OCI-LY7 (cell line): ENCODE measurements around the gene OR8K1. TPM values are rescaled to one million over a fixed set of nuclear protein-coding genes. Genes with fewer than 3 reads are reported as not detected.

ENCODE experiments used
- BruUV-seq: library from RNA; stranded (reverse); fragments of 400-500 nt; replicated peaks from 2 replicates; lab custom pipeline; 2021; lab: Mats Ljungman, UMichigan
- CTCF ChIA-PET: fragments of 300-600 bp; sonication (Branson Sonifier 250); formaldehyde crosslinking; loops from one replicate; lab custom pipeline; 2022; ENCODE audit warnings: antibody characterized with exemption; ENCODE audit not compliant: unreplicated experiment; lab: Charles Lee
- POLR2A ChIA-PET: fragments of 300-600 bp; sonication (Branson Sonifier 250); formaldehyde crosslinking; loops from one replicate; lab custom pipeline; 2022; ENCODE audit warnings: antibody characterized with exemption; lab: Charles Lee
- DNase-seq: peaks from one replicate; pipeline ENCODE4 v3.0.0-alpha.2; 2015; ENCODE audit warnings: low spot score
- H2AFZ ChIP-seq: fragments of 200-600 bp; sonication (generic), shearing (Covaris generic); 2 replicates; pipeline ENCODE4 v1.6.1; 2014; ENCODE audit warnings: mild to moderate bottlenecking, antibody characterized with exemption, low read length, moderate library complexity
- H3K27ac ChIP-seq: fragments of 200-600 bp; sonication (generic); 2 replicates; pipeline ENCODE4 v1.5.1; 2014; ENCODE audit warnings: mixed run types, low read depth, mild to moderate bottlenecking, moderate library complexity, low read length, inconsistent platforms; ENCODE audit not compliant: poor library complexity, severe bottlenecking
- H3K36me3 ChIP-seq: fragments of 200-600 bp; sonication (generic); 2 replicates; pipeline ENCODE4 v1.6.1; 2014; ENCODE audit warnings: mild to moderate bottlenecking, antibody characterized with exemption, low read length, moderate library complexity, mixed read lengths; ENCODE audit not compliant: insufficient read depth
- H3K4me1 ChIP-seq: fragments of 200-600 bp; sonication (generic); 2 replicates; pipeline ENCODE4 v1.5.1; 2014; ENCODE audit warnings: mild to moderate bottlenecking, low read length; ENCODE audit not compliant: insufficient read depth, poor library complexity, severe bottlenecking
- H3K4me2 ChIP-seq: fragments of 200-600 bp; sonication (generic); 2 replicates; pipeline ENCODE4 v1.6.1; 2014; ENCODE audit warnings: mild to moderate bottlenecking, low read length
- H3K4me3 ChIP-seq: fragments of 200-600 bp; sonication (generic); 2 replicates; pipeline ENCODE4 v1.5.1; 2014; ENCODE audit warnings: mild to moderate bottlenecking, low read depth, low read length; ENCODE audit not compliant: poor library complexity, severe bottlenecking
- H3K79me2 ChIP-seq: fragments of 200-600 bp; sonication (generic); 2 replicates; pipeline ENCODE4 v1.6.1; 2016; ENCODE audit warnings: low read depth, mild to moderate bottlenecking, low read length, moderate library complexity, mixed read lengths; ENCODE audit not compliant: insufficient read depth
- H3K9me2 ChIP-seq: fragments of 200-600 bp; sonication (generic); 2 replicates; pipeline ENCODE4 v1.6.1; 2016; ENCODE audit warnings: mild to moderate bottlenecking, low read length, mixed read lengths; ENCODE audit not compliant: insufficient read depth
- H3K9me3 ChIP-seq: fragments of 200-600 bp; sonication (generic); 2 replicates; pipeline ENCODE4 v1.6.1; 2014; ENCODE audit warnings: mild to moderate bottlenecking, mixed run types, low read length, mixed read lengths
- H4K20me1 ChIP-seq: fragments of 200-600 bp; sonication (generic); 2 replicates; pipeline ENCODE4 v1.6.1; 2014; ENCODE audit warnings: mild to moderate bottlenecking, antibody characterized with exemption, low read length, moderate library complexity, mixed read lengths; ENCODE audit not compliant: insufficient read depth
- EZH2phosphoT487 ChIP-seq: fragments of 200-600 bp; sonication (generic); IDR thresholded peaks from 2 replicates; pipeline ENCODE4 v1.6.1; 2018; ENCODE audit warnings: low read depth, borderline replicate concordance, mild to moderate bottlenecking, mixed run types, antibody characterized with exemption, low read length, moderate library complexity, mixed read lengths
- intact Hi-C: fragments of 100-400 bp; cut with micrococcal nuclease; formaldehyde crosslinking; loops from one replicate; pipeline ENCODE4 v1.10.0; 2022; ENCODE audit not compliant: unreplicated experiment
- total RNA-seq, 2 experiments: library from RNA; depleted of rRNA in 1 of 2; stranded (reverse); fragments of >200 nt in 1 of 2; shearing (Covaris generic) in 1 of 2; gene quantifications; 2 replicates each; pipeline ENCODE4 v1.2.3, GENCODE V29; 2014 to 2022
- TF ChIP-seq, protein P1 (sequence below): fragments of 200-600 bp; sonication (generic); conservative IDR thresholded peaks from 2 replicates; pipeline ENCODE4 v1.5.1; 2014; ENCODE audit warnings: mild to moderate bottlenecking, antibody characterized with exemption, low read length, moderate library complexity, mixed read lengths

Gene OR8K1
- total RNA-seq, 2 experiments from 2014 or later, result not detected

GRCh38 chr11:56314844-56315243, 31.0 kb upstream of the OR8K1 start, which contains the start of gene OR8K3:
OR8K3 (plus strand) TSS chr11:56315144; CDS start chr11:56318307, 3,163 bp downstream.
- Histone ChIP-seq H3K36me3 (no peaks in the 10 kb centered on the region), H3K4me3 (no peak within 1 kb of the TSS), H3K9me2 (no peaks in the 10 kb centered on the region), H2AFZ (no peak within 1 kb of the TSS), H3K79me2 (no peaks in the 10 kb centered on the region), H3K4me2 (no peak within 1 kb of the TSS), H3K4me1 (no peaks in the 10 kb centered on the region), H3K9me3 (0 out of 2 replicates have a peak, but pooled peaks cover 3% of the 10 kb centered on the region), H3K27ac (no peak within 1 kb of the TSS), H4K20me1 (no peaks in the 10 kb centered on the region)
- intact Hi-C loops, result no loop called here
- DNase-seq, result no peak
- no TSS peak for BruUV-seq
- CTCF ChIA-PET, result no interaction called here
- TF ChIP-seq EZH2phosphoT487, result no peak
- TF ChIP-seq, protein P1, sequence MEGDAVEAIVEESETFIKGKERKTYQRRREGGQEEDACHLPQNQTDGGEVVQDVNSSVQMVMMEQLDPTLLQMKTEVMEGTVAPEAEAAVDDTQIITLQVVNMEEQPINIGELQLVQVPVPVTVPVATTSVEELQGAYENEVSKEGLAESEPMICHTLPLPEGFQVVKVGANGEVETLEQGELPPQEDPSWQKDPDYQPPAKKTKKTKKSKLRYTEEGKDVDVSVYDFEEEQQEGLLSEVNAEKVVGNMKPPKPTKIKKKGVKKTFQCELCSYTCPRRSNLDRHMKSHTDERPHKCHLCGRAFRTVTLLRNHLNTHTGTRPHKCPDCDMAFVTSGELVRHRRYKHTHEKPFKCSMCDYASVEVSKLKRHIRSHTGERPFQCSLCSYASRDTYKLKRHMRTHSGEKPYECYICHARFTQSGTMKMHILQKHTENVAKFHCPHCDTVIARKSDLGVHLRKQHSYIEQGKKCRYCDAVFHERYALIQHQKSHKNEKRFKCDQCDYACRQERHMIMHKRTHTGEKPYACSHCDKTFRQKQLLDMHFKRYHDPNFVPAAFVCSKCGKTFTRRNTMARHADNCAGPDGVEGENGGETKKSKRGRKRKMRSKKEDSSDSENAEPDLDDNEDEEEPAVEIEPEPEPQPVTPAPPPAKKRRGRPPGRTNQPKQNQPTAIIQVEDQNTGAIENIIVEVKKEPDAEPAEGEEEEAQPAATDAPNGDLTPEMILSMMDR, result no peak
- POLR2A ChIA-PET, result no interaction called here

- Histone ChIP-seq H3K27ac (no peak overlapping the region), H3K4me3 (no peak overlapping the region), H3K9me3 (no peaks in the 10 kb centered on the region), H3K9me2 (no peaks in the 10 kb centered on the region), H2AFZ (no peak overlapping the region), H3K79me2 (no peaks in the 10 kb centered on the region), H3K4me2 (no peak overlapping the region), H3K4me1 (no peaks in the 10 kb centered on the region), H3K36me3 (no peaks in the 10 kb centered on the region), H4K20me1 (no peaks in the 10 kb centered on the region)
- ChIA-PET POLR2A (no interaction called here), CTCF (no interaction called here)
- TF ChIP-seq, protein P1, result no peak
- TF ChIP-seq EZH2phosphoT487, result no peak
- DNase-seq, result no peak
- intact Hi-C loops, result no loop called here
- BruUV-seq, result no TSS peak
Observed at GRCh38 chr11:56331861-56332491, 13.9 kb upstream of the OR8K1 start.

DNA sequence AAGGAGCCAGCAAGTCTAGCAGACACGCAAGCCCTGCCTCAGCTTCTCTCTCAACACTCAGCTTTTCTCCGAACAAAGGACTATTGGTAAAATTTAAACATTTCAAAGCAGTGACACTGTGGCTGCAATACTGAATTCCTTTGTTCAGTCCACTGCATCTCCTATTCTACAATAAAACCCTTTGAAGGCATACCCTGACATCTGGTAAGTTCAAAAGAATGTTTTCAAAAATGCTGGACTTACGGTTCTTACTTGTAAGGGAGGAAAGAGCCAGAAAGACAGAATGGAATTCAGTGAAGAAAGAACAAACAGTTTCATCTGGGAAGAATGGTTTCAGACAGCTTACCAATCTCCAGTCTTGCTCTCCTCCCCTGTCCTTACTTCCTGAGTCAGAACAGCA, 12.7 kb upstream of the OR8K1 start:
- no peak for DNase-seq
- no peak overlapping the region for H3K4me3 ChIP-seq
- no TSS peak for BruUV-seq
- no peaks in the 10 kb centered on the region for H3K4me1 ChIP-seq
- intact Hi-C loops, result no loop called here
- no peaks in the 10 kb centered on the region for H4K20me1 ChIP-seq
- H3K79me2 ChIP-seq, result no peaks in the 10 kb centered on the region
- no peak overlapping the region for H2AFZ ChIP-seq
- no peak overlapping the region for H3K4me2 ChIP-seq
- no peak for TF ChIP-seq EZH2phosphoT487
- TF ChIP-seq, protein P1, result no peak
- POLR2A ChIA-PET, result no interaction called here
- CTCF ChIA-PET, result no interaction called here
- no peaks in the 10 kb centered on the region for H3K9me2 ChIP-seq
- H3K9me3 ChIP-seq, result no peaks in the 10 kb centered on the region
- H3K27ac ChIP-seq, result no peak overlapping the region
- H3K36me3 ChIP-seq, result no peaks in the 10 kb centered on the region
